Esophagus muscularis mucosa (tissue), 4 donors: ENCODE data around the gene GRHL1. TPM values are rescaled to one million over a fixed set of nuclear protein-coding genes. Genes with fewer than 3 reads are reported as not detected.

Experiments
- DNase-seq: peaks from one replicate; pipeline ENCODE4 v3.0.0-alpha.2; 2017; ENCODE audit errors: extremely low spot score
- H3K27ac ChIP-seq, 4 donors: fragments of 200-600 bp; sonication (generic); replicated peaks in 1 of 4; 1 replicate in 3 of 4; 2 replicates in 1 of 4; pipeline ENCODE4 v1.5.1; 2016 to 2019; ENCODE audit warnings: mild to moderate bottlenecking in 1 of 4
- H3K27me3 ChIP-seq, 4 donors: fragments of 200-600 bp; sonication (generic); one replicate each; pipeline versions ENCODE4 v1.5.1 to v1.6.0; 2016 to 2019
- H3K36me3 ChIP-seq, 4 donors: fragments of 200-600 bp; sonication (generic); one replicate each; pipeline ENCODE4 v1.5.1; 2016 to 2019
- H3K4me1 ChIP-seq, 4 donors: fragments of 200-600 bp; sonication (generic); one replicate each; pipeline ENCODE4 v1.5.1; 2016 to 2019
- H3K4me3 ChIP-seq, 4 donors: fragments of 200-600 bp; sonication (generic); 1 replicate in 2 of 4; 2 replicates in 2 of 4; pipeline ENCODE4 v1.5.1; 2016 to 2019; ENCODE audit warnings: mild to moderate bottlenecking in 4 of 4, moderate library complexity in 1 of 4
- H3K9me3 ChIP-seq, 4 donors: fragments of 200-600 bp; sonication (generic); 1 replicate in 3 of 4; 2 replicates in 1 of 4; pipeline ENCODE4 v1.5.1; 2016 to 2019
- EP300 ChIP-seq: sonication (generic); formaldehyde crosslinking; IDR thresholded peaks from one replicate; pipeline ENCODE4 v1.6.1; 2017; ENCODE audit warnings: antibody characterized with exemption
- POLR2A ChIP-seq: fragments of 450-650 bp; IDR thresholded peaks from one replicate; pipeline ENCODE4 v1.6.1; 2017; ENCODE audit warnings: antibody characterized with exemption, moderate library complexity, mild to moderate bottlenecking, low read depth
- POLR2AphosphoS5 ChIP-seq, 2 donors: sonication (generic); formaldehyde crosslinking; IDR thresholded peaks; one replicate each; pipeline ENCODE4 v1.6.1; 2017; ENCODE audit warnings: antibody characterized with exemption in 2 of 2
- WGBS: methylation state at CpG from one replicate; pipeline ENCODE4 v1.1.5; 2018; 5-methylcytosine and 5-hydroxymethylcytosine counted together
- intact Hi-C: fragments of 100-400 bp; cut with DNase I; formaldehyde crosslinking; loops from one replicate; pipeline ENCODE4 v1.15.1; 2023
- total RNA-seq, 4 donors: library from RNA; depleted of rRNA; stranded (reverse); fragments of >200 nt; gene quantifications; one replicate each; pipeline versions ENCODE4 v1.1.0 to v1.2.1, GENCODE V29; 2016
- TF ChIP-seq, protein P1 (sequence below), 3 experiments: fragments of 200-600 bp in 2 of 3; fragments of 450-650 bp in 1 of 3; sonication (generic) in 2 of 3; IDR thresholded peaks; one replicate each; pipeline ENCODE4 v1.5.1; 2017 to 2019; ENCODE audit warnings: antibody characterized with exemption in 3 of 3, mild to moderate bottlenecking in 2 of 3, moderate library complexity in 1 of 3

The GRHL1 gene
- total RNA-seq, 4 donors from 2014 or later, result 0.86 to 5.1 (median 2.6) TPM

DNA sequence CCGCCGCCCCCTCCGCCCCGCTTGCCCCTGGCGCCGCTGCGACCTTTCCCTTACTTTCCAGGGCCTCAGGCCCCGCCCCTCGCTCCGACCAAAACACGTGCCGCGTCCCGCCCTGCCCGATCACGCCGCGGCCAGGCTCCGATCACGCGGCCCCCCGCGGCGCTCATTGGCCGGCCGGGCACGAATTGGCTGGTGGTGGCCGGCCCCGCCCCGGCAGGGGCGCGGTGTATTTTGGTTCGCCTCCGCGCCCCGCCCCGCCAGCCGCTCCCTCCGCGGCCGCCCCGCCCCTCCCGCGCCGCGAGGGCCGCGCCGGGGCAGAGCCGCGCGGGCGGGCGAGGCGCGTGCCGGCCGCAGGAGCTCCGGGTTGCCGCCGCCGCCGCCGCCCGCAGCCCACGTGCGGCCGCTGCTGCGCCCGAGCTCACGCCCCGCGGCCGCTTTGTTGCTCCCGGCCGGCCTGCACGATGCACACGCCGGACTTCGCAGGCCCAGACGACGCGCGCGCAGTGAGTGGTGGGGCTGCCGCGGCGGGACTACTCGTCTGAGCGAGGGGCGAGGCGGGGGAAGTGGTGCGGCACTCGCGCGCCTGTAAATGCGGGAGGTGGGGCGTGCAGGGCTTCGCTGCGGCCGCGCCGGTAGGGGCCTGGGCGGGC is 91.9 kb downstream of the GRHL1 start, which contains the start of gene KLF11:
TSS of gene KLF11 (plus strand) at position 295 of the 650 bp plus-strand sequence. CDS start at position 462, 167 bp downstream.
- Histone ChIP-seq H3K27me3 (no peaks in the 10 kb centered on the region), H3K4me3 (peak within 1 kb of the TSS; percentile 69 to 97 (median 76)), H3K27ac (peak within 1 kb of the TSS; percentile 96 to 99 (median 98)), H3K4me1 (peaks cover 76 to 86% (median 82%) of the 10 kb centered on the region in 4 donors), H3K36me3 (peaks cover 12 to 27% (median 23%) of the 10 kb centered on the region in 4 donors), H3K9me3 (no peaks in the 10 kb centered on the region)
- intact Hi-C loops, result no loop called here
- TF ChIP-seq, protein P1, sequence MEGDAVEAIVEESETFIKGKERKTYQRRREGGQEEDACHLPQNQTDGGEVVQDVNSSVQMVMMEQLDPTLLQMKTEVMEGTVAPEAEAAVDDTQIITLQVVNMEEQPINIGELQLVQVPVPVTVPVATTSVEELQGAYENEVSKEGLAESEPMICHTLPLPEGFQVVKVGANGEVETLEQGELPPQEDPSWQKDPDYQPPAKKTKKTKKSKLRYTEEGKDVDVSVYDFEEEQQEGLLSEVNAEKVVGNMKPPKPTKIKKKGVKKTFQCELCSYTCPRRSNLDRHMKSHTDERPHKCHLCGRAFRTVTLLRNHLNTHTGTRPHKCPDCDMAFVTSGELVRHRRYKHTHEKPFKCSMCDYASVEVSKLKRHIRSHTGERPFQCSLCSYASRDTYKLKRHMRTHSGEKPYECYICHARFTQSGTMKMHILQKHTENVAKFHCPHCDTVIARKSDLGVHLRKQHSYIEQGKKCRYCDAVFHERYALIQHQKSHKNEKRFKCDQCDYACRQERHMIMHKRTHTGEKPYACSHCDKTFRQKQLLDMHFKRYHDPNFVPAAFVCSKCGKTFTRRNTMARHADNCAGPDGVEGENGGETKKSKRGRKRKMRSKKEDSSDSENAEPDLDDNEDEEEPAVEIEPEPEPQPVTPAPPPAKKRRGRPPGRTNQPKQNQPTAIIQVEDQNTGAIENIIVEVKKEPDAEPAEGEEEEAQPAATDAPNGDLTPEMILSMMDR (IDR thresholded peaks at IDR 0.05), result peak in 1 of 3 experiments; percentile 12
- peak; percentile 47 to 81 for TF ChIP-seq POLR2AphosphoS5 (IDR thresholded peaks at IDR 0.05)
- peak; percentile 47 for TF ChIP-seq EP300
- TF ChIP-seq POLR2A, result peak; percentile 48
- DNase-seq, result peak; percentile 97
- 1% methylated on average over 14 of the region's 104 CpGs for WGBS

GRCh38 chr2:10043906-10044601 is 92.6 kb downstream of the GRHL1 start:
- Histone ChIP-seq H3K27me3 (no peaks in the 10 kb centered on the region), H3K4me3 (peak overlapping the region; percentile 69 to 97 (median 76)), H3K4me1 (peaks cover 79 to 86% (median 84%) of the 10 kb centered on the region in 4 donors), H3K27ac (peak overlapping the region; percentile 96 to 99 (median 98)), H3K36me3 (peaks cover 13 to 34% (median 27%) of the 10 kb centered on the region in 4 donors), H3K9me3 (no peaks in the 10 kb centered on the region)
- WGBS, result 10% methylated on average over 15 of the region's 90 CpGs
- intact Hi-C loops, result no loop called here
- DNase-seq, result peak; percentile 99
- TF ChIP-seq EP300, result peak; percentile 83
- peak; percentile 64 for TF ChIP-seq POLR2A
- peak; percentile 78 to 81 for TF ChIP-seq POLR2AphosphoS5 (IDR thresholded peaks at IDR 0.05)
- TF ChIP-seq, protein P1 (IDR thresholded peaks at IDR 0.05), result no peak

- Histone ChIP-seq H3K9me3 (no peaks in the 10 kb centered on the region), H3K4me1 (peaks cover 75 to 84% (median 81%) of the 10 kb centered on the region in 4 donors), H3K36me3 (peaks cover 13 to 50% (median 36%) of the 10 kb centered on the region in 4 donors), H3K27ac (peak overlapping the region; percentile 96 to 99 (median 98)), H3K4me3 (peak overlapping the region; percentile 19 to 97 (median 72)), H3K27me3 (no peaks in the 10 kb centered on the region)
- intact Hi-C loops, result no loop called here
- no peak for TF ChIP-seq EP300
- TF ChIP-seq POLR2AphosphoS5 (IDR thresholded peaks at IDR 0.05), result no peak
- TF ChIP-seq, protein P1 (IDR thresholded peaks at IDR 0.05), result no peak
- no peak for TF ChIP-seq POLR2A
- WGBS, result 83% methylated on average over 19 of the region's 20 CpGs
- DNase-seq, result no peak
These were observed 94.3 kb downstream of the GRHL1 start for GRCh38 chr2:10045561-10046355.

- intact Hi-C loops, result no loop called here
- H3K36me3 ChIP-seq, result peaks cover 13 to 62% (median 46%) of the 10 kb centered on the region in 4 donors
- H3K27me3 ChIP-seq, result no peaks in the 10 kb centered on the region
These were observed 95.4 kb downstream of the GRHL1 start for GRCh38 chr2:10046931-10047330.

More at GRCh38 chr2:10046931-10047330, 95.4 kb downstream of the GRHL1 start:
- 55% methylated on average over 7 of the region's 7 CpGs for WGBS
- no peak for DNase-seq
- peak overlapping the region; percentile 96 to 99 (median 98) for H3K27ac ChIP-seq
- TF ChIP-seq, protein P1 (IDR thresholded peaks at IDR 0.05), result no peak
- TF ChIP-seq POLR2A, result no peak
- no peak for TF ChIP-seq POLR2AphosphoS5 (IDR thresholded peaks at IDR 0.05)
- TF ChIP-seq EP300, result no peak
- H3K9me3 ChIP-seq, result no peaks in the 10 kb centered on the region
- no peak overlapping the region for H3K4me3 ChIP-seq
- peaks cover 66 to 73% (median 69%) of the 10 kb centered on the region in 4 donors for H3K4me1 ChIP-seq
